Measurements from ENCODE around the gene OR2S2.

OR2S2 gene

GRCh38 chr9:35909274-35909673 lies 48.7 kb downstream of the OR2S2 start, which contains the start of gene SPAAR:
SPAAR (plus strand) TSS chr9:35909490; CDS start chr9:35910464, 974 bp downstream.
- DNase-seq (ENCODE audit: low spot score): no peak

GRCh38 chr9:35908504-35909125 lies 49.3 kb downstream of the OR2S2 start:
- no peak for DNase-seq (ENCODE audit: low spot score)

- DNase-seq (ENCODE audit: low spot score): peak; percentile 21
Measured at GRCh38 chr9:35907711-35908503, 50.0 kb downstream of the OR2S2 start.
